GM12865 (cell line): ENCODE data around the gene TSKS.

Experiments
- DNase-seq: peaks from one replicate; pipeline ENCODE4 v3.0.0; 2010; ENCODE audit warnings: low read depth
- H3K4me3 ChIP-seq: 2 replicates; pipeline ENCODE4 v1.5.1; 2011; ENCODE audit warnings: mild to moderate bottlenecking, low read depth, low read length, control low read depth
- TF ChIP-seq, protein P1 (sequence below): IDR thresholded peaks from 2 replicates; pipeline ENCODE4 v1.5.1; 2011; ENCODE audit warnings: low read length, control low read depth, low read depth, inconsistent platforms; ENCODE audit not compliant: insufficient read depth; ENCODE audit errors: missing control alignments

TSKS gene

DNA sequence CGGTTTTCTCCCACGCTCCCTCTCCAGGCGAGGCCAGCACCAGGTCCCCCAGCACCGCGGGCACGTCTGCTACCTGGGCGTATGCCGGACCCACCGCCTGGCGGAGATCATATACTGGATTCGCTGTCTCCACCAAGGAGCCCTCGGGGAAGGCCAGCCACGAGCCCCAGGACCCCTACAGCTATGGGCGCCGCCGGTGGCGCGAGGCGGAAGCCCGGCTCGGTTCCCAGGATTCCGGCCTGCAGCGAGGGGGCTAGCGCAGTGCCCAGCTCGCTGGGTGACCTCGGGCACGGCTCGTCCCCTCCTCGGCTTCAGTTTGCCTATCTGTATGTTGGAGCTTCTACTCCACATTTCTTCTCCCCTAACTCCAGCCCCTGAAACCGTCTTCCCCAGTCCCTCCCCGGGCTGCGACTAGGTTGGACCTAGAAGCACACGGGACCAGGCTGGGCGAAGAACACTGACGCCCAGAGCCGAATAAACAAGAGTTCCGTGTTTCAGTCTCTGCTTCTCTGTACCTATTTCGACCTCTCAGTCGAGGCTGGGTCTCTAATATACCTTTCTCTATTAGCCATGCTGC lies 72.9 kb downstream of the TSKS start:
- DNase-seq = no peak
- no peak overlapping the region for H3K4me3 ChIP-seq
- TF ChIP-seq, protein P1, sequence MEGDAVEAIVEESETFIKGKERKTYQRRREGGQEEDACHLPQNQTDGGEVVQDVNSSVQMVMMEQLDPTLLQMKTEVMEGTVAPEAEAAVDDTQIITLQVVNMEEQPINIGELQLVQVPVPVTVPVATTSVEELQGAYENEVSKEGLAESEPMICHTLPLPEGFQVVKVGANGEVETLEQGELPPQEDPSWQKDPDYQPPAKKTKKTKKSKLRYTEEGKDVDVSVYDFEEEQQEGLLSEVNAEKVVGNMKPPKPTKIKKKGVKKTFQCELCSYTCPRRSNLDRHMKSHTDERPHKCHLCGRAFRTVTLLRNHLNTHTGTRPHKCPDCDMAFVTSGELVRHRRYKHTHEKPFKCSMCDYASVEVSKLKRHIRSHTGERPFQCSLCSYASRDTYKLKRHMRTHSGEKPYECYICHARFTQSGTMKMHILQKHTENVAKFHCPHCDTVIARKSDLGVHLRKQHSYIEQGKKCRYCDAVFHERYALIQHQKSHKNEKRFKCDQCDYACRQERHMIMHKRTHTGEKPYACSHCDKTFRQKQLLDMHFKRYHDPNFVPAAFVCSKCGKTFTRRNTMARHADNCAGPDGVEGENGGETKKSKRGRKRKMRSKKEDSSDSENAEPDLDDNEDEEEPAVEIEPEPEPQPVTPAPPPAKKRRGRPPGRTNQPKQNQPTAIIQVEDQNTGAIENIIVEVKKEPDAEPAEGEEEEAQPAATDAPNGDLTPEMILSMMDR = no peak
